ENCODE data around the gene PRR14.
"Not testable (repeated sequence)": the region's sequence is repeated elsewhere in the genome, so short reads cannot be mapped to it uniquely, and the experiment has no call there.

Gene PRR14

GRCh38 chr16:30632454-30632853 is 18.3 kb upstream of the PRR14 start:
- not testable (repeated sequence) for DNase-seq (ENCODE audit: low read depth, low spot score)

GRCh38 chr16:30633526-30633925 is 17.2 kb upstream of the PRR14 start:
- DNase-seq (ENCODE audit: low read depth, low spot score): no peak

- no peak for DNase-seq (ENCODE audit: low read depth, low spot score)
Measured at GRCh38 chr16:30636599-30636998, 14.2 kb upstream of the PRR14 start.

GRCh38 chr16:30637139-30637538 is 13.6 kb upstream of the PRR14 start:
- not testable (repeated sequence) for DNase-seq (ENCODE audit: low read depth, low spot score)

GRCh38 chr16:30637944-30638343 is 12.8 kb upstream of the PRR14 start:
- peak; percentile 32 for DNase-seq (ENCODE audit: low read depth, low spot score)

GRCh38 chr16:30641378-30641982 is 9.3 kb upstream of the PRR14 start:
- no peak for DNase-seq (ENCODE audit: low read depth, low spot score)

GRCh38 chr16:30644334-30644830 is 6.4 kb upstream of the PRR14 start:
- DNase-seq (ENCODE audit: low read depth, low spot score): no peak

GRCh38 chr16:30645727-30646126 is 5.0 kb upstream of the PRR14 start:
- no peak for DNase-seq (ENCODE audit: low read depth, low spot score)

GRCh38 chr16:30647274-30647571 is 3.5 kb upstream of the PRR14 start:
- DNase-seq (ENCODE audit: low read depth, low spot score): no peak

GRCh38 chr16:30649725-30650368 is 913 bp upstream of the PRR14 start:
- DNase-seq (ENCODE audit: low read depth, low spot score): no peak

GRCh38 chr16:30651124-30652004 is 604 bp downstream of the PRR14 start:
- peak; percentile 31 for DNase-seq (ENCODE audit: low read depth, low spot score)

GRCh38 chr16:30652005-30652296 is 1.2 kb downstream of the PRR14 start:
- no peak for DNase-seq (ENCODE audit: low read depth, low spot score)

- DNase-seq (ENCODE audit: low read depth, low spot score): no peak
Measured at GRCh38 chr16:30652718-30653117, 2.0 kb downstream of the PRR14 start.

- no peak for DNase-seq (ENCODE audit: low read depth, low spot score)
Measured at GRCh38 chr16:30654856-30655255, 4.1 kb downstream of the PRR14 start.

- DNase-seq (ENCODE audit: low read depth, low spot score): no peak
Measured at GRCh38 chr16:30655815-30656347, 5.1 kb downstream of the PRR14 start.

- DNase-seq (ENCODE audit: low read depth, low spot score): no peak
Measured at GRCh38 chr16:30656388-30656787, 5.6 kb downstream of the PRR14 start.

- DNase-seq (ENCODE audit: low read depth, low spot score): no peak
Measured at GRCh38 chr16:30656974-30657865, 6.5 kb downstream of the PRR14 start.

- DNase-seq (ENCODE audit: low read depth, low spot score): peak; percentile 100
Measured at GRCh38 chr16:30657866-30658730, 7.3 kb downstream of the PRR14 start, which contains the start of gene FBRS. FBRS (plus strand) TSS chr16:30658431; CDS start chr16:30659519, 1,088 bp downstream.

- peak; percentile 99 for DNase-seq (ENCODE audit: low read depth, low spot score)
Measured at GRCh38 chr16:30658731-30659506, 8.2 kb downstream of the PRR14 start.
